K562 (cell line): Measurements from ENCODE around the gene AGPAT4.

ENCODE experiments used
- CEBPZ ChIP-seq: fragments of 150-350 bp; IDR thresholded peaks from 2 replicates; pipeline ENCODE4 v1.6.1; 2014; ENCODE audit warnings: low read depth, mild to moderate bottlenecking, low read length, borderline replicate concordance
- EZH2 ChIP-seq: IDR thresholded peaks from 2 replicates; pipeline ENCODE4 v1.6.1; 2012; ENCODE audit warnings: low read depth, mild to moderate bottlenecking, inconsistent platforms, low read length, borderline replicate concordance
- JUNB ChIP-seq: fragments of 450-650 bp; formaldehyde crosslinking; conservative IDR thresholded peaks from 2 replicates; pipeline ENCODE4 v1.4.0; 2020; ENCODE audit warnings: mild to moderate bottlenecking
- NFYB ChIP-seq: IDR thresholded peaks from 2 replicates; pipeline ENCODE4 v1.6.1; 2011; ENCODE audit warnings: mild to moderate bottlenecking, moderate library complexity; ENCODE audit not compliant: insufficient read length; ENCODE audit errors: extremely low read depth
- TF ChIP-seq, protein P1 (sequence below): fragments of 250-450 bp; sonication (Bioruptor Pico); IDR thresholded peaks from 2 replicates; pipeline ENCODE4 v1.5.1; 2021; ENCODE audit warnings: mild to moderate bottlenecking

- TF ChIP-seq JUNB (CRISPR knock-in tag), result no peak
- TF ChIP-seq NFYB, result no peak
- TF ChIP-seq, protein P1, sequence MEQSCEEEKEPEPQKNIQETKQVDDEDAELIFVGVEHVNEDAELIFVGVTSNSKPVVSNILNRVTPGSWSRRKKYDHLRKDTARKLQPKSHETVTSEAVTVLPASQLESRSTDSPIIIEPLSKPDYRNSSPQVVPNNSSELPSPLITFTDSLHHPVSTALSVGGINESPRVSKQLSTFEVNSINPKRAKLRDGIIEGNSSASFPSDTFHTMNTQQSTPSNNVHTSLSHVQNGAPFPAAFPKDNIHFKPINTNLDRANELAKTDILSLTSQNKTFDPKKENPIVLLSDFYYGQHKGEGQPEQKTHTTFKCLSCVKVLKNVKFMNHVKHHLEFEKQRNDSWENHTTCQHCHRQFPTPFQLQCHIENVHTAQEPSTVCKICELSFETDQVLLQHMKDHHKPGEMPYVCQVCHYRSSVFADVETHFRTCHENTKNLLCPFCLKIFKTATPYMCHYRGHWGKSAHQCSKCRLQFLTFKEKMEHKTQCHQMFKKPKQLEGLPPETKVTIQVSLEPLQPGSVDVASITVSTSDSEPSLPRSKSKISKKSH (CRISPR knock-in tag), result no peak
- no peak for TF ChIP-seq EZH2
- TF ChIP-seq CEBPZ, result no peak
These were observed 59.1 kb downstream of the AGPAT4 start for GRCh38 chr6:161214722-161215121.
